ENCODE results near the gene ZEB2. TPM values are rescaled to one million over a fixed set of nuclear protein-coding genes. Genes with fewer than 3 reads are reported as not detected.
A peak's percentile ranks its signal among the peaks of the same experiment; 100 is the strongest.

The ZEB2 gene
- total RNA-seq, 2 experiments from 2014 or later: 4.0 to 16.9 TPM

GRCh38 chr2:144434425-144435222, 85.3 kb downstream of the ZEB2 start:
- TF ChIP-seq EZH2phosphoT487 (IDR thresholded peaks at IDR 0.05; ENCODE audit: borderline replicate concordance, low read depth, low read length): no peak
- TF ChIP-seq, protein P1, sequence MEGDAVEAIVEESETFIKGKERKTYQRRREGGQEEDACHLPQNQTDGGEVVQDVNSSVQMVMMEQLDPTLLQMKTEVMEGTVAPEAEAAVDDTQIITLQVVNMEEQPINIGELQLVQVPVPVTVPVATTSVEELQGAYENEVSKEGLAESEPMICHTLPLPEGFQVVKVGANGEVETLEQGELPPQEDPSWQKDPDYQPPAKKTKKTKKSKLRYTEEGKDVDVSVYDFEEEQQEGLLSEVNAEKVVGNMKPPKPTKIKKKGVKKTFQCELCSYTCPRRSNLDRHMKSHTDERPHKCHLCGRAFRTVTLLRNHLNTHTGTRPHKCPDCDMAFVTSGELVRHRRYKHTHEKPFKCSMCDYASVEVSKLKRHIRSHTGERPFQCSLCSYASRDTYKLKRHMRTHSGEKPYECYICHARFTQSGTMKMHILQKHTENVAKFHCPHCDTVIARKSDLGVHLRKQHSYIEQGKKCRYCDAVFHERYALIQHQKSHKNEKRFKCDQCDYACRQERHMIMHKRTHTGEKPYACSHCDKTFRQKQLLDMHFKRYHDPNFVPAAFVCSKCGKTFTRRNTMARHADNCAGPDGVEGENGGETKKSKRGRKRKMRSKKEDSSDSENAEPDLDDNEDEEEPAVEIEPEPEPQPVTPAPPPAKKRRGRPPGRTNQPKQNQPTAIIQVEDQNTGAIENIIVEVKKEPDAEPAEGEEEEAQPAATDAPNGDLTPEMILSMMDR (conservative IDR thresholded peaks at IDR 0.05; ENCODE audit: low read length): no peak
- Histone ChIP-seq H3K4me2 (ENCODE audit: low read length) (no peak overlapping the region), H3K4me3 (ENCODE audit: low read depth, low read length, poor library complexity, severe bottlenecking) (no peak overlapping the region), H2AFZ (ENCODE audit: low read length) (no peak overlapping the region), H3K4me1 (ENCODE audit: insufficient read depth, low read length, poor library complexity, severe bottlenecking) (peaks cover 13% of the 10 kb centered on the region), H3K79me2 (ENCODE audit: insufficient read depth, low read depth, low read length) (no peaks in the 10 kb centered on the region), H3K9me2 (ENCODE audit: insufficient read depth, low read length) (no peaks in the 10 kb centered on the region), H3K36me3 (ENCODE audit: insufficient read depth, low read length) (no peaks in the 10 kb centered on the region), H3K9me3 (ENCODE audit: low read length) (no peaks in the 10 kb centered on the region), H4K20me1 (ENCODE audit: insufficient read depth, low read length) (no peaks in the 10 kb centered on the region), H3K27ac (ENCODE audit: low read depth, low read length, poor library complexity, severe bottlenecking) (no peak overlapping the region)
- intact Hi-C loops (cut with micrococcal nuclease; ENCODE audit: unreplicated experiment): no loop called here
- no peak for DNase-seq (ENCODE audit: low spot score)
- ChIA-PET POLR2A (interaction anchor here (0.6 to 0.8 kb wide), 2 partner anchors 13 to 20 kb away, joined by 3 to 5 read pairs; no protein-coding TSS in a partner anchor), CTCF (ENCODE audit: unreplicated experiment) (no interaction called here)
- BruUV-seq (replicated peaks): no TSS peak

DNA sequence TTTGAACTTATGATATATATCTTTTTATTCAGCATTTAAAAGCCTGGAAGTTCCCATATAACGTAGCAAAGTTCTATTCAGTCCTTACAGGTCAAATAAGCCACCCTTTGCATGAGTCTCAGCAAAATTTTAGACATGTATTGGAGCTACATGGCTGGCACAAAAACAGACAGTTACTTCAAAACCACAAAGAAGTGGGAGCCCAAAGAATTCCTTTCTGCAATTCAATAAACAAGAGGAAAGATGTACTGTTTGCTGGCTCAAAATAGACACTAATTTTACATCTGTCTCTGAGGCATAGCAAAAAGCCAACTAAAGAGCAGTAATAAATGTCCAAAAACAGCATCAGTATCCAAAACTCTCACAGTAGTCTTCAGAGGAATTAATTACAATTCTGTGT, 87.0 kb downstream of the ZEB2 start:
- H3K4me2 ChIP-seq (ENCODE audit: low read length): no peak overlapping the region
- no peak overlapping the region for H2AFZ ChIP-seq (ENCODE audit: low read length)
- H3K9me2 ChIP-seq (ENCODE audit: insufficient read depth, low read length): no peaks in the 10 kb centered on the region
- H3K4me1 ChIP-seq (ENCODE audit: insufficient read depth, low read length, poor library complexity, severe bottlenecking): peaks cover 13% of the 10 kb centered on the region
- BruUV-seq (replicated peaks): no TSS peak
- H3K27ac ChIP-seq (ENCODE audit: low read depth, low read length, poor library complexity, severe bottlenecking): no peak overlapping the region
- H4K20me1 ChIP-seq (ENCODE audit: insufficient read depth, low read length): no peaks in the 10 kb centered on the region
- POLR2A ChIA-PET: interaction anchor here (0.6 kb wide), 2 partner anchors 48 to 246 kb away, joined by 3 read pairs; no protein-coding TSS in a partner anchor
- H3K4me3 ChIP-seq (ENCODE audit: low read depth, low read length, poor library complexity, severe bottlenecking): no peak overlapping the region
- DNase-seq (ENCODE audit: low spot score): no peak
- intact Hi-C loops (cut with micrococcal nuclease; ENCODE audit: unreplicated experiment): no loop called here
- H3K79me2 ChIP-seq (ENCODE audit: insufficient read depth, low read depth, low read length): no peaks in the 10 kb centered on the region
- no peak for TF ChIP-seq EZH2phosphoT487 (IDR thresholded peaks at IDR 0.05; ENCODE audit: borderline replicate concordance, low read depth, low read length)
- TF ChIP-seq, protein P1 (conservative IDR thresholded peaks at IDR 0.05; ENCODE audit: low read length): no peak
- H3K36me3 ChIP-seq (ENCODE audit: insufficient read depth, low read length): no peaks in the 10 kb centered on the region
- CTCF ChIA-PET (ENCODE audit: unreplicated experiment): no interaction called here
- H3K9me3 ChIP-seq (ENCODE audit: low read length): no peaks in the 10 kb centered on the region

DNA sequence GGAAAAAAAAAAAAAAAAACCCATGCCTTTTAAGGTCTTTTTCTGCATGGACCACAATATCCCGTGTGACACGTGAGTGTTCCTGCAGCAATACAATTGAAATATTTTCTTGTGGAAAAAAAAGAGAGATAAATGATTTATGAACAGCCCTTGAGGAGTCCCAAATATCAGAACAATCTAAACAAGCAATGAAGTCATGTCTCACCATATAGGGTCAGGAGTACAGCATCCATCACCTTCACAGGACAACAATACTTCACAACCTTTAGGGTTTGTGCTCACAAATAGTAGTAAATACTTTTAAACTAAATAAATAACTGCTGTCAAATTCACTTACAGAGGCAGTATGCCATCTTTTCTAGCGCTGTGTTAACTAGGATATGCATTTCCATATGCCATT, 87.9 kb downstream of the ZEB2 start:
- Histone ChIP-seq H3K4me1 (ENCODE audit: insufficient read depth, low read length, poor library complexity, severe bottlenecking) (peaks cover 13% of the 10 kb centered on the region), H4K20me1 (ENCODE audit: insufficient read depth, low read length) (no peaks in the 10 kb centered on the region), H3K9me2 (ENCODE audit: insufficient read depth, low read length) (no peaks in the 10 kb centered on the region), H2AFZ (ENCODE audit: low read length) (no peak overlapping the region), H3K4me2 (ENCODE audit: low read length) (peak overlapping the region; percentile 56; the same call in 1 of the 2 replicates), H3K36me3 (ENCODE audit: insufficient read depth, low read length) (no peaks in the 10 kb centered on the region), H3K9me3 (ENCODE audit: low read length) (no peaks in the 10 kb centered on the region), H3K27ac (ENCODE audit: low read depth, low read length, poor library complexity, severe bottlenecking) (no peak overlapping the region), H3K4me3 (ENCODE audit: low read depth, low read length, poor library complexity, severe bottlenecking) (no peak overlapping the region), H3K79me2 (ENCODE audit: insufficient read depth, low read depth, low read length) (no peaks in the 10 kb centered on the region)
- intact Hi-C loops (cut with micrococcal nuclease; ENCODE audit: unreplicated experiment): no loop called here
- BruUV-seq (replicated peaks): no TSS peak
- DNase-seq (ENCODE audit: low spot score): no peak
- POLR2A ChIA-PET: interaction anchor here (0.6 to 1.0 kb wide), 4 partner anchors 30 to 222 kb away, joined by 3 to 5 read pairs (median 3); no protein-coding TSS in a partner anchor
- TF ChIP-seq, protein P1 (conservative IDR thresholded peaks at IDR 0.05; ENCODE audit: low read length): no peak
- TF ChIP-seq EZH2phosphoT487 (IDR thresholded peaks at IDR 0.05; ENCODE audit: borderline replicate concordance, low read depth, low read length): no peak
- CTCF ChIA-PET (ENCODE audit: unreplicated experiment): no interaction called here

Measured in OCI-LY7 (cell line).